Posterior vena cava (tissue), 2 donors: ENCODE results near the gene PER2. TPM values are rescaled to one million over a fixed set of nuclear protein-coding genes. Genes with fewer than 3 reads are reported as not detected.
"Not testable (repeated sequence)": the region's sequence is repeated elsewhere in the genome, so short reads cannot be mapped to it uniquely, and the experiment has no call there.

Experiments
- DNase-seq: peaks from one replicate; pipeline ENCODE4 v3.0.0-alpha.2; 2020; ENCODE audit warnings: low spot score
- intact Hi-C, 2 donors: fragments of 100-400 bp; cut with DNase I; formaldehyde crosslinking; loops; one replicate each; pipeline versions ENCODE4 v1.14.1 to v1.14.2; 2022 to 2023
- long read RNA-seq, 2 donors: library from polyadenylated mRNA; unstranded; transcript quantifications; one replicate each; pipeline ENCODE4 v2.0.0, GENCODE V29; 2020 to 2021
- total RNA-seq, 2 donors: library from RNA; stranded (reverse); fragmentation: NEBNext Ultra II Directional; extraction: Animal tissue kit (Norgen Biotek cat#: 25700); gene quantifications; one replicate each; pipeline ENCODE4 v1.2.1, GENCODE V29; 2021
- donor health status: DM: yes; HTN: yes; CAD: no.
- donor health status: DM: yes; HTN: yes; CAD: no.

Gene PER2, protein sequence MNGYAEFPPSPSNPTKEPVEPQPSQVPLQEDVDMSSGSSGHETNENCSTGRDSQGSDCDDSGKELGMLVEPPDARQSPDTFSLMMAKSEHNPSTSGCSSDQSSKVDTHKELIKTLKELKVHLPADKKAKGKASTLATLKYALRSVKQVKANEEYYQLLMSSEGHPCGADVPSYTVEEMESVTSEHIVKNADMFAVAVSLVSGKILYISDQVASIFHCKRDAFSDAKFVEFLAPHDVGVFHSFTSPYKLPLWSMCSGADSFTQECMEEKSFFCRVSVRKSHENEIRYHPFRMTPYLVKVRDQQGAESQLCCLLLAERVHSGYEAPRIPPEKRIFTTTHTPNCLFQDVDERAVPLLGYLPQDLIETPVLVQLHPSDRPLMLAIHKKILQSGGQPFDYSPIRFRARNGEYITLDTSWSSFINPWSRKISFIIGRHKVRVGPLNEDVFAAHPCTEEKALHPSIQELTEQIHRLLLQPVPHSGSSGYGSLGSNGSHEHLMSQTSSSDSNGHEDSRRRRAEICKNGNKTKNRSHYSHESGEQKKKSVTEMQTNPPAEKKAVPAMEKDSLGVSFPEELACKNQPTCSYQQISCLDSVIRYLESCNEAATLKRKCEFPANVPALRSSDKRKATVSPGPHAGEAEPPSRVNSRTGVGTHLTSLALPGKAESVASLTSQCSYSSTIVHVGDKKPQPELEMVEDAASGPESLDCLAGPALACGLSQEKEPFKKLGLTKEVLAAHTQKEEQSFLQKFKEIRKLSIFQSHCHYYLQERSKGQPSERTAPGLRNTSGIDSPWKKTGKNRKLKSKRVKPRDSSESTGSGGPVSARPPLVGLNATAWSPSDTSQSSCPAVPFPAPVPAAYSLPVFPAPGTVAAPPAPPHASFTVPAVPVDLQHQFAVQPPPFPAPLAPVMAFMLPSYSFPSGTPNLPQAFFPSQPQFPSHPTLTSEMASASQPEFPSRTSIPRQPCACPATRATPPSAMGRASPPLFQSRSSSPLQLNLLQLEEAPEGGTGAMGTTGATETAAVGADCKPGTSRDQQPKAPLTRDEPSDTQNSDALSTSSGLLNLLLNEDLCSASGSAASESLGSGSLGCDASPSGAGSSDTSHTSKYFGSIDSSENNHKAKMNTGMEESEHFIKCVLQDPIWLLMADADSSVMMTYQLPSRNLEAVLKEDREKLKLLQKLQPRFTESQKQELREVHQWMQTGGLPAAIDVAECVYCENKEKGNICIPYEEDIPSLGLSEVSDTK (N-terminal part only)
- total RNA-seq = 10 to 100 TPM; 10.1 to 16.8 TPM
- long read RNA-seq, donor 1, partial matches to known transcripts = 2 of 4 reads
- long read RNA-seq, donor 1, other reads (novel, unspliced or antisense) = 2 of 4 reads
- long read RNA-seq, donor 2, partial matches to known transcripts = 4 of 8 reads
- long read RNA-seq, donor 2, other reads (novel, unspliced or antisense) = 4 of 8 reads

DNA sequence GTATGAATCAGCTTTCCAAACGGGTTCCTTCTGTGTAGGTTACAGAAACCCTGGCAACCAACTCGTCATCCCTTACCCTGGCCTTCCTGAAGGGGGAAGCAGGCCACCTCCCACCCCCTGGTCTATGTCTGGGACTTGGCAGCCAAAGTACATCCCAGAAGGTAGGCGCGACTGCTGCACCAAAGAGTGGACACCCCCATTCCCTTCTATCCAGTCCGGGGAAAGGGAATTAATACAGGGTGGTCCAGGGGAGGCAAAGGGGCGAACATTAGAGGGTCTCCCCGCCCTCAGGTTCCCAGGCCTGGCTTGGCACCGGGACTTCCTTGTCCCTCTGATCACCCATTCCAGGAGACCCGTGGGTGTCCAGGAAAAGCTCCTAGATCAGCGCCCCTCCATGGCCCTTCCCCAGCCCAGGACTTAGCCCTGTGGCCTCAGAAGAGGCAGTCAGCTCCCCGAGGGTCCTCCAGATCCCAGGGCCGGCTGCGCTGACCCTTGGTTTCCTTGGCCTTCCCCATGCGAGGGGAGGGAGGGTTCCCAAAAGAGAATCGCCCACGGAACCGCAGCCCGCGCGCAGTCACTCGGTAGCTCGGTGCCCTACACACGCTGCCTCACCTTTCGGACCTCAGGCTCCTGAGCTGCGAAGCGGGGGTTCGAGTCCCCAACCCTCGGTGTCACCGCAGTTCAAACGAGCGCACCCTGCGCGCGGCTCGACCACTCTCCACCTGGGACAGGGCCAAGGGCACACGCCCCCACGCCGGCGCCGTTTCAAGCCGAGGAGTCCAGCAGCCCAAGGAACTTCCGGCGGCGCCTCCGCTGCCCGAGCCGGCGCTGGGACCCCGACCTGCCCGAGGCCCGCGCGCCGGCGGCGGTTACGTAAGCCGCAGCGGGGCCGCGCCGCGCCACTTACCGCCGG, at the start of gene PER2:
TSS of gene PER2 (minus strand) at position 874 of the 913 bp plus-strand sequence. CDS start 10,674 bp downstream, outside the sequence.
- intact Hi-C loops = no loop called here
- DNase-seq = peak; percentile 88

DNA sequence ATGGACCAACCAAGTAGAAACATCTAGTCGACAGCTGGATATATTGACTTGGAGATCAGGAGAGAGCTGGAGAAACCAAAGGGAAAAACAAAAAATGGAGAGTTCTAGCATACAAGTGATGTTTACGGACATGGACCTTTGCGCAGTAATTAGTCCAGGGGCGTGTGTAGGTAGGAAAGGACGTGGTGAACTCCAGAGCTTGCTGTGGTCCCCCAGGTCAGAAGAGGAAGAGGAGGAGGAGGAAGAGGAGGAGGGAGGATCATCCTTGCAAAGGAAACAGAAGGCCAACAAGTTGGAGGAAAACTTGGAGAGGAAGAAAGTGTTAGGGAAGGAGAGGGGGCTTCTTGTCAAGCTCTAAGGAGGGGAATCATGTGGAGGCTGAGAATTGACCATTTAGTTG, 49.4 kb upstream of the PER2 start:
- intact Hi-C loops = no loop called here
- DNase-seq = no peak

- intact Hi-C loops = no loop called here
- DNase-seq = no peak
Observed at GRCh38 chr2:238336793-238337444, 48.5 kb upstream of the PER2 start.

GRCh38 chr2:238336151-238336550, 47.7 kb upstream of the PER2 start:
- DNase-seq = no peak
- intact Hi-C loops = no loop called here

- intact Hi-C loops, DNase-seq: not testable (repeated sequence)
Observed at GRCh38 chr2:238335591-238335990, 47.2 kb upstream of the PER2 start.

- intact Hi-C loops = no loop called here
- DNase-seq = no peak
Observed at GRCh38 chr2:238334885-238335284, 46.5 kb upstream of the PER2 start.

DNA sequence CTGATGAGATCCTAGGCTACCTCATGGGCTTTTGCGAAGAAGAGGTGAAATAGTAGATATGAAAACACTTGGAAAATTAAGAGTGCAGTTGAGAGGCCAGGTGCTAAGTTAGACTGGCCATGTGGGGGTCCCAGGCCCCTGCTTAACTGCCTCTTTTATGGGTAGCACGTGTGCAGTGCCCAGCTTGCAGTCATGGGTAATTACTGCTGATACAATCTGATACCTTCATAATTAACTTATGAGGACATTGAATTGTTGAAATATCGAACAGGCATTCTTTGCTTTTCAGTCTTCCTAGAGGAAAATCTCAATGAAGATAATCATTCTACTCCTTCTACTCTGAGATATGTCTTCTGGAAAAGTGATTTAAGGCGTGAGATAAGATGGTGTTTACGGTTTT, 43.5 kb upstream of the PER2 start:
- intact Hi-C loops = no loop called here
- DNase-seq = no peak

DNA sequence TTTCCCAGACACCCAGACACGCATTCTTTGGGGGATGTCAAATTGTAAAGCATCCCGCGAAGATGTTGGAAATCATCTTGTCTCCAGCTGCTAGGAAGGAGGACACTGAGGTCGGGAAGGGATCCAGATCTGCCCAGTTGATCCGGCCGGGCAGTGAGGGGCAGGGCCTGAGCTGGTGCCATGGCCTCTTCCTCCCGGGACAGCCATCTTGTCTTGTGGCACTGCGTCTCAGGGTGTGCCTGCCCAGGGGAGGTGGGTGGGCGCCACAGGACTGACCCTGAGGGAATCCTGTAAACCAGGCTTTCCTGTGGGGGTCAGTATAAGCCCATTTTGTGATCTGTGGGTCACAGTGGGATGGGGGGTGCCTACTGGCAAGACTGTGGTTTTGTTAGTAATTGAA, 42.0 kb upstream of the PER2 start:
- intact Hi-C loops = no loop called here
- DNase-seq = no peak

GRCh38 chr2:238327751-238328150, 39.3 kb upstream of the PER2 start:
- no peak for DNase-seq
- intact Hi-C loops = no loop called here

DNA sequence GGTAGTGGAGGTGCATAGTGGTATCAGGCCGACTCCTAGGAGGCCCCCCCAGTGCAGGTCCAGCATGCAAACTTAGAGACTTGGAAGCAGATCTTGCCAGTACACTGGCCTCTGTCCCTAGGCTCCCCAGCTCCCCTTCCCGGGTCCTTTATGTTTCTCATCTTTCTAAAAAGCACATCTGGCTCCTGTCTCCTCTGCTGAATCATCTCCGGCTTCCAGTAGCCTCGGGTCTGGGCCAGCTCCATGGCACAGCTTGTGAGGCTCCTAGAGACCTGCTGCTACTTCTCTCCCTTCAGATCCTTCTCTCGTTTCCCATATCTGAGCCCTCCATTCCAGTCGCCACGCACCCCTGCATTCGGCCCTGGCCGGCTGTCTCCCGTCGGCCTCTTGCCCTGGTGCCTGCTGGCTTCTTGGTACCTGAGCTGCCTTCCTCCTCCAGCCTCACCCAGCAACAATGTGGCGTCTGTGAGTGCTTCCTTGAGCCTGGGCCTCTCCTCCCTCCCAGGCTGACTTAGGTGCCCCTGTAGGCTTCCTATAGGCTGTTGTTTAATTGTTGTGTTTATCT, 38.5 kb upstream of the PER2 start:
- intact Hi-C loops = no loop called here
- peak; percentile 49 for DNase-seq

- peak; percentile 55 for DNase-seq
- intact Hi-C loops = no loop called here
Observed at GRCh38 chr2:238325694-238326093, 37.3 kb upstream of the PER2 start.

DNA sequence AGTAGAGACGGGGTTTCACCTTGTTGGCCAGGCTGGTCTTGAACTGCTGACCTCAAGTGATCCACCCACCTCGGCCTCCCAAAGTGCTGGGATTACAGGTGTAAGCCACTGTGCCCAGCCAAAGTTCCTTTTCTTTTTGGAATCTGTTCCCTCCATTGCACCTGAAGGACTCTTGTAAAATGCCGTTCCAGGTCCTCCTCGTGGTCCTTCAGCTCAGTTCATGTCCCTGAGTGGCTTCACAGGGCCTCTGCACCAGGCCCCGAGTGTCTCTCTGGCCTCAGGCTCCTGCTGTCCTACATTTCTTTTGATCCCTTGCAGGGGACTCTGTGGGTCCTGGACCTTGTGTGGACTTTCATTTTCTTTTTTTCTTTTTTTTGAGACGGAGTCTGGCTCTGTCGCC, 35.8 kb upstream of the PER2 start:
- intact Hi-C loops = not testable (repeated sequence)
- peak; percentile 30 for DNase-seq

DNA sequence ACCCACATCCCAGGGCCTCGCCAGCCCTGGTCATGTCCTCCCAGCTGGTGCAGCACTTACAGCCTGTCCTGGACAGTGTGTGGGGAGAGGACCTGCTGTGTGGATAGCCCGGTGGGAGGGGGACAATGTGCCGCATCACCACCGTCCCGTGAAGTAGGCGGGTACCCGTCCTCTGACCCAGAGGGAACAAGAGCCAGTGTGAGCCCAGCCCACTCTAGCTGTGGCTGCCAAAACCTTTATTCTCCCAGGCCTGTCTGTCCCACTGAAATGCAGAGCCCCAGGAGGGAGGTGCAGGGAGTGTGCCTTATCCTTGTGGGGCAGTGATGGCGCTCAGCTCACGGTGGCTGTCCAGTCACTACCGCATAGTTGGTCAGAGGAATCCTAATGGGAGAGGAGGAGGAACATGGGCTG, 33.6 kb upstream of the PER2 start:
- intact Hi-C loops = no loop called here
- peak; percentile 61 for DNase-seq

GRCh38 chr2:238321467-238321866, 33.1 kb upstream of the PER2 start:
- intact Hi-C loops = no loop called here
- peak; percentile 58 for DNase-seq

- intact Hi-C loops = no loop called here
- no peak for DNase-seq
Observed at GRCh38 chr2:238320648-238321281, 32.4 kb upstream of the PER2 start.

DNA sequence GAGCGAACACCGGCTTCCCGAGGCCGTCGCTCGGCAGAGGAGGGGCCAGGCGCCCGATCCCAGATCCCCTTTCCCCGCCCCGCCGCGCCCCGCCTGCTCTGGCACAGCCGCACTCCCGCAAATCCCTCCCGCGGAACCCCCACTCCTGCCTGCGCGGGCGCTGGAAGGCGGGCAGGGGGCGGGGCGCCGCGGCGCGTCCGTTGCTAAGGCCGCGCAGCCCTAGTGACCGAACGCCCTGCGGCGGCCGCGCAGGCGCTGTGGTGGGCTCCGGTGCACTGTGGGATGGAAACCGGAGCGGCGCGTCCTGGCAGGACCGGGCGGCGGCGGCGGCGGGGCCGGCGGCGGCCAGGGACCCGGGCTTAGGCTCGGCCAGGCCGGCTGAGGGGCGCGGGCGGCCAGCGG, 31.8 kb upstream of the PER2 start, which contains the start of gene TRAF3IP1:
TSS of gene TRAF3IP1 (plus strand) at position 273 of the 402 bp plus-strand sequence. CDS start 145 bp downstream, outside the sequence.
- intact Hi-C loops = no loop called here
- DNase-seq = peak; percentile 97
